GM18861 (cell line): ENCODE data around the gene MORN1.

Experiments
- ATAC-seq: cut with Tn5 transposase; IDR thresholded peaks from one replicate; pipeline ENCODE4 v1.9.1; 2021; ENCODE audit not compliant: unreplicated experiment

The MORN1 gene

DNA sequence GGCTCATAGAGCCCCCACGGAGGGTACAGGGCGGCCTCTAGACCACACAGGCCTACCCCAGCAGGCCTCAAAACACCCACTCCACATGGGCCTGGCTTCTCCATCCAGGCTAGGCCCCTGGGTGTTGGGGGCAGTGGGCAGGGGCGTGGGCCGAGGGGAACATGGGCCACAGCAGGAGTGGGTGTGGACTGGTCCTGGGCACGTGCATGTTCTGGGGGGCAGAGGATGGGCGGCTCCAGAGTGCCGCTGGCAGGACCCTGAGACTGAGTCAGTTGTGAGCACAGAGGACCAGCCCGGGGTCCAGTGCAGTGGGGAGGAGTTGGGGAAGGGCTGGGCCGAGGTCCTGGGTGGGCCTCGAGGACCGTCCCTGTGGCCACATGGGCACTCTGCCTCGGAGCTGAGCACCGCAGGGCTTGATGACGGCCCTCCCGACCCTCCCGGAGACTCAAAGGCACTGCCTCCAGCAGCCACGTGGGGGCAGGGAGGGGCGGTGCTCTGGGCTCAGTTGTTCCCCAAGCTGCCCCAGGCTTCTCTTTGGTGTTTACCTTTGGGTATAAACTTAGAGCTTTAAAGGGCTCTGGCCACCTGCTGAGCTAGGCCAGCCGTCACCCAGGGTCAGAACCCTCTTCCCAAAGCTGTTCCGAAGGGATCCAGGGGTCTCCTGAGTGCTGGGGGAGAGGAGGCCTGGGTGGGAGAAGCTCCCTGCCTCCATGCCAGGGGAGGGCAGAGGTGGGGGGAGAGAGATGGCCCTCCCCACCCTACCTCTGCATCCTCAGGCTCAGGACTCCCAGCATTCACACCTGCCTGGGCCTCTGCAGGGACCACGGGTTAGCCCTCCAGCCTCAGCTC is 79.9 kb downstream of the MORN1 start:
- ATAC-seq = no peak

DNA sequence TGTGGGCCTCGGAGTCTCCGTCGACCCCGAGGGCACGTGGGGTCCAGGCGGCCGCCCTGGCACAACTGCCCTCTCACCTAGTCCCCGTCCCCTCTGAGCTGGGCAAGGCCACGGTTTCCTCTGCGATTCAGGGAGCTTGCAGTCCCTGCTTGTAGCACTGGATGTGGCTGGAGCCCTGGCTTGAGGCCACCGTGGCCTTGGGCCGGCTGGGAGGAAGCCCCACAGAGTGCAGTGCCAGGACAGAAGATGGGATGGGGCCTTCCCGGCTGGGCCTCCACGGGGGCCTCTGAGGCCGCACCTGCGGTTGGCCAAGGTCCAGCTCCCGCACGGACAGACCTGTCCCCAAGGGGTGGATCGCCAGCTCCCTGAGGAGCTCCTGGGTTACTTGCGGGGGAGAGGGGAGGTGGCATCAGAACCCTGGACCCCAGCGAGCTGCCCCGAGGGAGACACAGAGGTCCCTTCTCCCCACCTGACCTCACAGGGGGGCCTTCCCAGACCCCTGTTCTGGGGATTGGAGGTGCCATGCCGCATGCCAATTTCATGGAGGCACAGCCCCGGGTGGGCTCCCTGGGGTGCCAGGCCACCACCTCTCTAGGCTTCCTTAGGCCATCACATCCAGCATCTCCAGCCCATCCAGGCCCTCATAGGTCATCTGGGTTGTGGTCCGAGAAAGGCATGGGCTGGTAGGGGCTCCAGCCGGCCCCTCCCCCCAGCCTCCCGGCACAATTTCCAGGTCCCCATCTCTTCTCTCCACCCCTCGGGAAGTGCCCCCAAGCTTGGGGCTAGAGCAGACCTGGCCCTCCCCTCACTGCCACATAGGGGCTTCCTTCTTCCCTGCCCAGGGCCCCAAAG is 80.8 kb downstream of the MORN1 start:
- ATAC-seq = no peak

DNA sequence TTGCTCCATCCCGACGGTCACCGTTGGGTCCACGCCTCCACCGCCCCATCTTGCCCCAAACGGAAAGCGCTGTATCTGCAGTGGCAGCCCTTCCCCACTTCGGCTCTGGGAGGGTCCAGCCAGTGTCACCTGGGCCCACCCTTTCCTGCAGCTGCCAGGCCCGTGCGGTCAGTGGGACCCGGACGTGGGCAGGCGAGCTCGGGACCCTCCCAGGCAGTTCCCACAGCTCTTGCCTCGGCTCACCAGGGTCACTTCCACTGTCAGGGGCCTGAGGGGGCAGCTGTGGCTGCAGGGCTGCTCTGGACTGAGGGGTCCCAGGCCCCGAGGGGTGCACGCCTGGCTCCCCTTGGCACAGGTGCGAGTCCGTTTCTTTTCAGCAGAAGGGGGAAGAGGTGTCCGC is 82.5 kb downstream of the MORN1 start:
- no peak for ATAC-seq

DNA sequence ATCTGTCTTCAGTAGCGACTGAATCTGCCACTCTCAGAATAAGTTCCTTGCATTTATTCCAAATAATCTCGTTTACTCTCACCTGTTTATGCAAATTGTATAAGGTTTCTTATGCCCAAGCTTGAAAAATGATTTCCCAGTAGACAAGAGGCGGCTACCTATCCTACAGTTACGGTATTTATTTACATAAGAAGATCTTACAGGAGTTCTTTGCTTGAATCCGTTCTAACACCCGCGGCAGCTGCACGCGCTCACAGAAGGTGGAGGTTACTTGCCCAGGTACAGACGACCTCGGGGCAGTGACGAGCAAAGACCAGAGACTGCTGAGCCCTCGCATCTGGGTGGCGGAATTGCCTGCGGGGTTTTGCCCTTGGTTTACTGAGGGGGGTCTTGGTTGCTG is 83.4 kb downstream of the MORN1 start:
- no peak for ATAC-seq

DNA sequence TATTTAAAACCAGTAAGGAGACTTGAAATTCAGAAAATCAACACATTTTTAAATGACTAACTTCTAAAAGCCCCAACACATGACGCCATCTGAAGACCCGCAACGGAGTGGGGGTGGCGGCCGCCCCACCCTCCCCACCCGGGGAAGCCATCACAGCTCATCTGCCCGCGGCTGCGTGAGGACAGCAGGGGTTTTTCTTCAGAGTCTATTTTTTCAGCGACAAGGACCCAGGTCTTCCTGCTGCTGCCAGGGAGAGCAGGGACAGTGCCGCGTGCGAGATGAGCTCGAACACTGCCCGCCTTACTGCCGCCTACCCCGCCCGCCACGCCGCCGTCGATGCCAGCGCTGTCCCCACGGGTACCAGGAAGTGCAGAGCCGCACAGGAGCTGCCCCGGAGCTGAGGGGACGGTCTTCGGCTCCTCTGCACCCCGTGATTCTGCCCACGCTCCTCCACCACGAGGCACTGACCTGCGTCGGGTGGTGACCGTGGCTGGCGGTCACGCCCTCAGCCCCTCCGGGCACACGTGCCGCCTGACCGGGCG is 84.2 kb downstream of the MORN1 start:
- ATAC-seq = no peak

DNA sequence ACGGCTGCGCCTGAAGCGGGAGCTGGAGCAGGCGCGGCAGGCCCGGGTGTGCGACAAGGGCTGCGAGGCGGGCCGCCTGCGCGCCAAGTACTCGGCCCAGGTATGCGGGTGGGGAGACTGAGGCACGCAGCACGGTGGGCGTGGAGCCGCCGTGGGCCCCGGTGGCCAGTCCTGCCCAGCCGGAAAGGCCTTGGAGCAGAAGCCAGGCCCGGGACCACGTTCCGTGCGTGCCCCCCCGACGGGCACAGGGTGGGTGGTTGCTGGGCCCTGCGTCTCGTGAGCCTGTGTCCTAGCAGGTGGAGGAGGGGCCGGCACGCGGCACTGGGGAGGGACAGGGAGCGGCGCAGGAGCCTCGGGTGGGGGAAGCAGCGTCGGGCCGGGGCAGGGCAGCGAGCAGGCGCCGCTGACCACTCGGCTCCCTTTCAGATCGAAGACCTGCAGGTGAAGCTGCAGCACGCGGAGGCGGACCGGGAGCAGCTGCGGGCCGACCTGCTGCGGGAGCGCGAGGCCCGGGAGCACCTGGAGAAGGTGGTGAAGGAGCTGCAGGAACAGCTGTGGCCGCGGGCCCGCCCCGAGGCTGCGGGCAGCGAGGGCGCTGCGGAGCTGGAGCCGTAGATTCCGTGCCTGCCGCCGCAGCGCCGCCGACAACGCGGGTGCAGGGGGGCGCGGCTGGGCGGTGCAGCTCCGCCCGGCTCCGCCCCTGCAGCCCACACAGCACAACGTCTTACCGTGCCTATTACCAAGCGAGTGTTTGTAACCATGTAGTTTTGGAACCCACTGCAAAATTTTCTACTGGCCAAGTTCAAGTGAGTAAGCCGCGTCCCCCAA is 85.0 kb downstream of the MORN1 start:
- ATAC-seq = no peak

GRCh38 chr1:2304921-2305681 is 86.3 kb downstream of the MORN1 start:
- no peak for ATAC-seq

GRCh38 chr1:2304282-2304681 is 87.1 kb downstream of the MORN1 start:
- no peak for ATAC-seq

GRCh38 chr1:2303781-2304180 is 87.6 kb downstream of the MORN1 start:
- no peak for ATAC-seq

DNA sequence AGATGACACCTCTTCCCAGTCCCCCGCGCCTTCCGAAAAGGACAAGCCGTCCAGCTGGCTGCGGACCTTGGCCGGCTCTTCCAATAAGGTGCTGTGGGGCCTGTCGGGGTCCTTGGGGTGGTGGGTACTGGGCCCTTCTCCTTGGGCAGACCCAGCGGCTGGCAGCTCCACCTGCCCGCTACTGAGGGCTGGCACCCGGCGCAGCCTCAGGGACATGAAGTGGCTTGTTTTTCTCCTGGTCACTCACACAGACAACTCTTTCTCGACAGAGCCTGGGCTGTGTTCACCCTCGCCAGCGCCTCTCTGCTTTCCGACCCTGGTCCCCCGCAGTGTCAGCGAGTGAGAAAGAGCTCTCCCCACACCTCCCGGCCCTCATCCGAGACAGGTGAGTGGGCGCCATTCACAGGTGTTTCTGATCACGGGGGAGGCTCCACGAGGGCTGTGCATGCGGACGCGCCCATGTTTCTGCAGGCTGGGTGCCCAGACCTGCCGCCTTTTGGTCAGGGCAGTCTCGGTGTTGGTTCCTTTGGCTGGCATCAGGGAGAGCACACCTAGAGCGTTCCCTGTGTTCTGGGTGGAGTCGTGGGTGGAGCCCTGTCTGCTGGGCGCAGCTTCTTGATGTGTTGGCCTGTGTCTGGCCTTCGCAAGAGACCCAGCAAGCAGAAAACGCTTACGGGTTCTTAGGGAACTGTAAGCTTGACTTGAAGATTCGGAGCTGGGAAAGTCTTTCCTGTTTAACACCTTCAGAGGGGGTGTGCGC is 88.2 kb downstream of the MORN1 start:
- ATAC-seq = no peak

GRCh38 chr1:2302292-2302925 is 88.9 kb downstream of the MORN1 start:
- ATAC-seq = no peak

DNA sequence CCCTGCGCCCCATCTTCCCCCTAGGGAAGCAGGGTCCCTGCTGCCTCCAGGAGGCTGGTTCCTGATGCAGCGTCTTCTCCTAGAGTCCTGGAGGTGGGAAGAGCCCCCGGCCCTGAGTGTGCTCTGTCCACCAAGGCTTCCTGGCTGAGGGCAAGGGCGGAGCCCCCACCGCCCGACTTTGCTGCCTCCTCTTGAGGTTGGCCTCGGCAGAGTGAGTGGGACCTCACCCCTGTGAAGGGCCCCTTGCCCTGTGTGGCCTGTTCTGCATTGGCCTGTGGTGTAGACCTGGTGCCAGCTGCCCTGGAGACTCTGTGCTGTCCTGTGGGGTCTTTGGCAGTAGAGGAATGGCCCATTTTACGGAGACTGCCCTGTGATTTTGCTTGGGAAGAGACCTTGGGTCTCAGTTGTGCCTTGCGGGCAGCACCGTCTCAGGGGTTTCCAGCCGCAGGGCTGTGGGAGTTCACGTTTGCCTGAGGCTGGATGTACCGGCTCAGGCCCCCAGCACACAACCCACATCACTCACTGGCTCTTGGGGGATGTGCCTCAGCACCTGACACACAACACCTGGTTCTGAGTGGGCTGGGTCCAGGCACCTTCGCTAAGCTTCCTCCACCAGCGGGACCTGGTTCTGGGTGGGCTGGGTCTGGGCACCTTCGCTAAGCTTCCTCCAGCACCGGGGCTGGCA is 89.6 kb downstream of the MORN1 start:
- ATAC-seq = no peak

DNA sequence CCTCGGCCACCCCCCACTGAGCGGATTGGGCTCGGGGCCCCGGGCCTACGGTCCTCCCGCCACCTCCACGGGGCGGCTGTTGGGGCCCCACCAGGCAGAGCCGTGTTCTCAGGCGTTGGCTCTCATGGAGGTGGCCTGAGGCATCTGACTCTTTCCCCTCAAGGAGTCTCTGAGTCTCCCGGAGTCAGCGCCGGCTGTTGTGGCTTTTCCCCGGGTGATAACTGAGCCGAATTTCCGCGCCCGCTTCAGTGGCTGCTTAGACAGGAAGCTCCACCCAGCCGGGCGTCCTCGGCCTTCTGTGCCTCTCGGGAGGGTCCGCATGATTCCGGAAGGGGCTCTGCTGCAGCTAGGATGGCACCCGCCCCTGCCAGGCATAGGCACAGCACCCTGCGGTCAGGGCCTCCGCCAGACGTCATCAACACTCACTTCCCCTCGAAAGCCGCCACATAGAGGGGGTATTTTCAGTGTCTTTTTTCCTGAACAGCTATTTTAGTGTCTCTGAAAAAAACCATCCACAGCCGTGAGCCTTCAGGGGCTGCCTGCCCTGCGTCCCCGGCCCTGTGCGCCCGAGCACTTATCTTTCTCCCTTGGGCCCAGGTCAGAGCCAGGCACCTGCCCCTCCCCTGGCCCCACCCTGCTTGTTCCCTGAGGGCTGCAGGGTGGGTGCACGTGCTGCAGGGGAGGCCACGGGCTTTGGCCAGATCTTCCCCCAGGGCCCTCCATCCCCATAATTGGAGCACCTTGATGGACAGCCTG is 90.3 kb downstream of the MORN1 start:
- peak; percentile 47 for ATAC-seq

DNA sequence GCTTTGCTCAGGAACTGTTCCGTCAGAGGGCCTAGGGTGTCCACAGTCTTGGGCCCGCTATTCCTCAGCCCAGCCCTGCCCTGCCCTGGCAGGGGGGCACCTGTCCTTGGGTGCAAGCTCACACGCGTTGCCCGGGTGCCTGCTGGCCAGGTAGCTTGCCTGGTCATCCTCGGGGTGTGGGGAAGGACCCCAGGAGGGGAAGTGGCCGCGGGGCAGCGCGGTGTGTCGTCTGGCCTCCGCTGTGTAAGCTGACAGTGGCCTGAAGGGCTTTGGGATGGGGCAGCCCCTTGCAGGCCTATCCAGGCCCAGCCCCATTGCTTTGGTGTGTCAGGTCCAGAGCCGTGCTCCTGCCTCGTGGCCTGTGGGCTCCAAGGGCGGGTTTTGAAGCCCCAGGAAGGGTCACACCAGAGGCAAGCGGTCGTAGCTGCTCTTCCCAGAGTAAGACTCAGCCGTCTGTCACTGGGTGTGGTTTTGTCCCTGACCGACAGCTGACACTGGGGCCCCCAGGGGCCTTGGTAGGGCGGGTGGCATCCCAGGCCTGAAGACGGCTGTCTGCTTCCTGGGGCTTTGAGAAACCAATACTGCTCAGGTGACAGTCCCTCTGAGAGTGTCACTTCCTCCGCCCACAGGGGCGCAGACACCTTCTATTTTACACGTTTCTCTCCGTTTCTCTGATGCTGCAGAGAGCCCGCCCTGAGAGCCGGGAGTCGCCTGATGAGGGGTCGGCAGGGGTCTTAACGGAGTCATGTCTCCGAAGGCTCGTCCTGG is 91.2 kb downstream of the MORN1 start:
- peak; percentile 61 for ATAC-seq

- no peak for ATAC-seq
Measured at GRCh38 chr1:2299131-2299627, 92.2 kb downstream of the MORN1 start.

DNA sequence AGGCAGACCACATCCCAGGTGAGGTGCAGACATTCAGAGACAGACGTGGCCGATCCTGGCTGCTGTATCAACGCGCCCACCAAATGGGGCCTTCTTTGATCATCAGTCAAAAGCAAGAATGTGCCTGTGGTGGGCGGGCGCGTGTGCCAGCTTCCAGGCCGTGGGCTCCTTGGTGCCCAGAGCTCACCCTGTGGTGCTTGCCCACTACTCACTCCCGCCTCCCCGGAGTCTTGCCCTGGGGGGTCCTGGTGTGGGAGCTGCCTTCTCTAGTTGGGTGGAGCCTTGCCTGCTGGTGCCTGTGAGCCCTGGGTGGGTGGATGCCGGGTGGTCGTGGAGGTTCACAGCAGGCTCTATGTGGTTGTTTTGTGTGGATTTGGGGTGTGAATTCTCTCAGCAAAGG is 92.7 kb downstream of the MORN1 start:
- no peak for ATAC-seq
